ENCODE measurements around the gene ALOX15.

ALOX15 gene

GRCh38 chr17:4601326-4601725 lies 40.2 kb downstream of the ALOX15 start:
- no peak for ATAC-seq (ENCODE audit: insufficient read depth, low read depth)
- no peaks in the 10 kb centered on the region for H3K9me3 ChIP-seq (ENCODE audit: insufficient read depth, low read length, severe bottlenecking)
- no peak overlapping the region for H3K4me2 ChIP-seq (ENCODE audit: insufficient read depth, low read length)
- DNase-seq, result no peak
- H2AFZ ChIP-seq (ENCODE audit: low read depth, low read length), result no peak overlapping the region
- no peaks in the 10 kb centered on the region for H3K79me2 ChIP-seq (ENCODE audit: insufficient read depth, low read length)
- no peaks in the 10 kb centered on the region for H3K36me3 ChIP-seq (ENCODE audit: insufficient read depth, low read length)
- TF ChIP-seq CTCF (IDR thresholded peaks at IDR 0.05; ENCODE audit: borderline replicate concordance, extremely low read depth, low read length, poor library complexity, severe bottlenecking) (no peak), EZH2 (IDR thresholded peaks at IDR 0.05; ENCODE audit: borderline replicate concordance, low read depth, low read length, severe bottlenecking) (no peak)
- no peaks in the 10 kb centered on the region for H4K20me1 ChIP-seq (ENCODE audit: insufficient read depth, low read length)
- H3K9ac ChIP-seq (ENCODE audit: low read depth, low read length), result no peak overlapping the region
- H3K27ac ChIP-seq (ENCODE audit: low read length), result no peak overlapping the region
- peaks cover 2% of the 10 kb centered on the region for H3K27me3 ChIP-seq (ENCODE audit: insufficient read depth, low read length, poor library complexity)
- no peak overlapping the region for H3K4me3 ChIP-seq (ENCODE audit: low read depth in 1 of 2, low read length in 2 of 2)
- peaks cover 6% of the 10 kb centered on the region for H3K4me1 ChIP-seq (ENCODE audit: insufficient read depth, low read length)

- Histone ChIP-seq H3K9ac (ENCODE audit: low read depth, low read length) (no peak overlapping the region), H3K79me2 (ENCODE audit: insufficient read depth, low read length) (no peaks in the 10 kb centered on the region), H4K20me1 (ENCODE audit: insufficient read depth, low read length) (no peaks in the 10 kb centered on the region), H3K4me3 (ENCODE audit: low read depth in 1 of 2, low read length in 2 of 2) (no peak overlapping the region), H3K9me3 (ENCODE audit: insufficient read depth, low read length, severe bottlenecking) (no peaks in the 10 kb centered on the region), H3K4me1 (ENCODE audit: insufficient read depth, low read length) (peaks cover 1% of the 10 kb centered on the region; the same call in 1 of the 2 replicates), H3K27ac (ENCODE audit: low read length) (no peak overlapping the region), H2AFZ (ENCODE audit: low read depth, low read length) (no peak overlapping the region), H3K4me2 (ENCODE audit: insufficient read depth, low read length) (no peak overlapping the region), H3K27me3 (ENCODE audit: insufficient read depth, low read length, poor library complexity) (peaks cover 2% of the 10 kb centered on the region), H3K36me3 (ENCODE audit: insufficient read depth, low read length) (no peaks in the 10 kb centered on the region)
- DNase-seq, result no peak
- ATAC-seq (ENCODE audit: insufficient read depth, low read depth), result no peak
- no peak for TF ChIP-seq EZH2 (IDR thresholded peaks at IDR 0.05; ENCODE audit: borderline replicate concordance, low read depth, low read length, severe bottlenecking)
- no peak for TF ChIP-seq CTCF (IDR thresholded peaks at IDR 0.05; ENCODE audit: borderline replicate concordance, extremely low read depth, low read length, poor library complexity, severe bottlenecking)
Observed at GRCh38 chr17:4600563-4600962, 40.9 kb downstream of the ALOX15 start.

GRCh38 chr17:4599505-4600281 lies 41.8 kb downstream of the ALOX15 start:
- Histone ChIP-seq H3K9me3 (ENCODE audit: insufficient read depth, low read length, severe bottlenecking) (no peaks in the 10 kb centered on the region), H3K36me3 (ENCODE audit: insufficient read depth, low read length) (no peaks in the 10 kb centered on the region), H3K27ac (ENCODE audit: low read length) (no peak overlapping the region), H3K4me3 (ENCODE audit: low read depth in 1 of 2, low read length in 2 of 2) (no peak overlapping the region), H4K20me1 (ENCODE audit: insufficient read depth, low read length) (no peaks in the 10 kb centered on the region), H2AFZ (ENCODE audit: low read depth, low read length) (no peak overlapping the region), H3K4me1 (ENCODE audit: insufficient read depth, low read length) (no peaks in the 10 kb centered on the region), H3K9ac (ENCODE audit: low read depth, low read length) (no peak overlapping the region), H3K79me2 (ENCODE audit: insufficient read depth, low read length) (no peaks in the 10 kb centered on the region), H3K4me2 (ENCODE audit: insufficient read depth, low read length) (no peak overlapping the region), H3K27me3 (ENCODE audit: insufficient read depth, low read length, poor library complexity) (peaks cover 2% of the 10 kb centered on the region)
- TF ChIP-seq EZH2 (IDR thresholded peaks at IDR 0.05; ENCODE audit: borderline replicate concordance, low read depth, low read length, severe bottlenecking) (no peak), CTCF (IDR thresholded peaks at IDR 0.05; ENCODE audit: borderline replicate concordance, extremely low read depth, low read length, poor library complexity, severe bottlenecking) (no peak)
- ATAC-seq (ENCODE audit: insufficient read depth, low read depth) (no peak), DNase-seq (no peak)
